Measurements from ENCODE around the gene ERG. TPM values are rescaled to one million over a fixed set of nuclear protein-coding genes. Genes with fewer than 3 reads are reported as not detected.

The ERG gene
- total RNA-seq, 1 donor from 2014 or later = not detected

- no peak overlapping the region for H3K4me3 Mint-ChIP-seq (ENCODE audit: unreplicated experiment)
- no peak for DNase-seq
- H3K27me3 Mint-ChIP-seq (ENCODE audit: unreplicated experiment) = no peaks in the 10 kb centered on the region
- no peak overlapping the region for H3K27ac Mint-ChIP-seq (ENCODE audit: unreplicated experiment)
- TF ChIP-seq, protein P1, sequence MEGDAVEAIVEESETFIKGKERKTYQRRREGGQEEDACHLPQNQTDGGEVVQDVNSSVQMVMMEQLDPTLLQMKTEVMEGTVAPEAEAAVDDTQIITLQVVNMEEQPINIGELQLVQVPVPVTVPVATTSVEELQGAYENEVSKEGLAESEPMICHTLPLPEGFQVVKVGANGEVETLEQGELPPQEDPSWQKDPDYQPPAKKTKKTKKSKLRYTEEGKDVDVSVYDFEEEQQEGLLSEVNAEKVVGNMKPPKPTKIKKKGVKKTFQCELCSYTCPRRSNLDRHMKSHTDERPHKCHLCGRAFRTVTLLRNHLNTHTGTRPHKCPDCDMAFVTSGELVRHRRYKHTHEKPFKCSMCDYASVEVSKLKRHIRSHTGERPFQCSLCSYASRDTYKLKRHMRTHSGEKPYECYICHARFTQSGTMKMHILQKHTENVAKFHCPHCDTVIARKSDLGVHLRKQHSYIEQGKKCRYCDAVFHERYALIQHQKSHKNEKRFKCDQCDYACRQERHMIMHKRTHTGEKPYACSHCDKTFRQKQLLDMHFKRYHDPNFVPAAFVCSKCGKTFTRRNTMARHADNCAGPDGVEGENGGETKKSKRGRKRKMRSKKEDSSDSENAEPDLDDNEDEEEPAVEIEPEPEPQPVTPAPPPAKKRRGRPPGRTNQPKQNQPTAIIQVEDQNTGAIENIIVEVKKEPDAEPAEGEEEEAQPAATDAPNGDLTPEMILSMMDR (IDR thresholded peaks at IDR 0.05; ENCODE audit: partially characterized antibody, unreplicated experiment) = no peak
- no peaks in the 10 kb centered on the region for H3K36me3 Mint-ChIP-seq (ENCODE audit: unreplicated experiment)
- H3K4me1 Mint-ChIP-seq (ENCODE audit: low read depth, unreplicated experiment) = peaks cover 4% of the 10 kb centered on the region
- H3K9me3 Mint-ChIP-seq (ENCODE audit: unreplicated experiment) = no peaks in the 10 kb centered on the region
Observed at GRCh38 chr21:38416791-38417190, 81.5 kb downstream of the ERG start.

GRCh38 chr21:38413958-38414548 is 84.2 kb downstream of the ERG start:
- Mint-ChIP-seq H3K27ac (ENCODE audit: unreplicated experiment) (peak overlapping the region; percentile 41), H3K4me1 (ENCODE audit: low read depth, unreplicated experiment) (no peaks in the 10 kb centered on the region), H3K36me3 (ENCODE audit: unreplicated experiment) (no peaks in the 10 kb centered on the region), H3K4me3 (ENCODE audit: unreplicated experiment) (no peak overlapping the region), H3K27me3 (ENCODE audit: unreplicated experiment) (no peaks in the 10 kb centered on the region), H3K9me3 (ENCODE audit: unreplicated experiment) (peaks cover 2% of the 10 kb centered on the region)
- DNase-seq = no peak
- TF ChIP-seq, protein P1 (IDR thresholded peaks at IDR 0.05; ENCODE audit: partially characterized antibody, unreplicated experiment) = no peak

- TF ChIP-seq, protein P1 (IDR thresholded peaks at IDR 0.05; ENCODE audit: partially characterized antibody, unreplicated experiment) = no peak
Observed at GRCh38 chr21:38410466-38410865, 87.8 kb downstream of the ERG start.

DNA sequence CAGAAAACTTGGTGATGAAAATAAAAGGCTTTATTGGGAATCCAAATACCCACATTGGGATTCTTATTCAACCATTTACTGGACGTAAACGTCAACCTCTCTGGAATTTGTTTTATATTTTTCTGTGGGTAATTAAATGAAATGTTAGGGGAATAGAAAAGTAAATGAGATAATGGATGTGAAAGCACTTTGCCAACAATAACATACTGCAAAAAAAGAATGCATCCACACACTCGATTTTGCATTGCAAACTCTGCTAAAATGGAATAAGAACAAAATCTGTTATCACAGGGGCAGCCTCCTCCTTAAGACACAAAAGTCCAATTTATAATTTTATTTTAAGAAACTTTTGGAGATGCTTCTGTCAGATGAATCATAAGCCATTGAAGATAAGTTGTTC is 88.4 kb downstream of the ERG start:
- Mint-ChIP-seq H3K27ac (ENCODE audit: unreplicated experiment) (no peak overlapping the region), H3K27me3 (ENCODE audit: unreplicated experiment) (no peaks in the 10 kb centered on the region), H3K4me3 (ENCODE audit: unreplicated experiment) (no peak overlapping the region), H3K9me3 (ENCODE audit: unreplicated experiment) (peaks cover 2% of the 10 kb centered on the region), H3K36me3 (ENCODE audit: unreplicated experiment) (no peaks in the 10 kb centered on the region), H3K4me1 (ENCODE audit: low read depth, unreplicated experiment) (no peaks in the 10 kb centered on the region)
- TF ChIP-seq, protein P1 (IDR thresholded peaks at IDR 0.05; ENCODE audit: partially characterized antibody, unreplicated experiment) = no peak
- no peak for DNase-seq

More at GRCh38 chr21:38410466-38410865, 87.8 kb downstream of the ERG start:
- no peaks in the 10 kb centered on the region for H3K36me3 Mint-ChIP-seq (ENCODE audit: unreplicated experiment)
- peaks cover 2% of the 10 kb centered on the region for H3K9me3 Mint-ChIP-seq (ENCODE audit: unreplicated experiment)
- no peak overlapping the region for H3K27ac Mint-ChIP-seq (ENCODE audit: unreplicated experiment)
- no peaks in the 10 kb centered on the region for H3K27me3 Mint-ChIP-seq (ENCODE audit: unreplicated experiment)
- H3K4me1 Mint-ChIP-seq (ENCODE audit: low read depth, unreplicated experiment) = no peaks in the 10 kb centered on the region
- DNase-seq = no peak
- no peak overlapping the region for H3K4me3 Mint-ChIP-seq (ENCODE audit: unreplicated experiment)

DNA sequence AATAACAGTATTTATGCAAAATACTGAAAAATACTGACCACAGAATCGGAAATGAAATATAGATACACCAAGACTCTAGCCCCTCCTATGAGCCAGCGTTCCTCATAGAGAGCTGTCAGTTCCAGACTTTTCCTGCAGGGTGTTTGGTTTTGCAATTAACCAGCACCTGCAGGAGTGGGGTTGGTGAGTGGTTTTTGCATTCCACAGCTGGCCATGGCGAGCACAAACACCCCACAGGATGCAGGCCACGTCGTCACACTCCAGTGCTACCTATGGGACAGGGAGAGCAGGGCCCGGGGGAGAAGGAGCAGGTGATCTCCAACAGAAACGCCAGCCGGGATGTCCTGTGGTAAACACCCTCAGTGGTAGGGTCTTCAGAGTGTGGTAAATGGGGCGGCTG is 94.1 kb downstream of the ERG start:
- TF ChIP-seq, protein P1 (IDR thresholded peaks at IDR 0.05; ENCODE audit: partially characterized antibody, unreplicated experiment) = peak; percentile 30
- H3K27me3 Mint-ChIP-seq (ENCODE audit: unreplicated experiment) = no peaks in the 10 kb centered on the region
- no peak overlapping the region for H3K27ac Mint-ChIP-seq (ENCODE audit: unreplicated experiment)
- no peak for DNase-seq
- no peaks in the 10 kb centered on the region for H3K36me3 Mint-ChIP-seq (ENCODE audit: unreplicated experiment)
- H3K4me3 Mint-ChIP-seq (ENCODE audit: unreplicated experiment) = no peak overlapping the region
- peaks cover 5% of the 10 kb centered on the region for H3K4me1 Mint-ChIP-seq (ENCODE audit: low read depth, unreplicated experiment)
- no peaks in the 10 kb centered on the region for H3K9me3 Mint-ChIP-seq (ENCODE audit: unreplicated experiment)
